Measurements from ENCODE around the gene PDIA4. TPM values are rescaled to one million over a fixed set of nuclear protein-coding genes. Genes with fewer than 3 reads are reported as not detected.
"Not testable (repeated sequence)": the region's sequence is repeated elsewhere in the genome, so short reads cannot be mapped to it uniquely, and the experiment has no call there.

PDIA4 gene
- total and polyA plus RNA-seq, 10 donors: 21.6 to 160 (median 84.6) TPM

GRCh38 chr7:149048805-149049204 is 20.5 kb upstream of the PDIA4 start:
- Histone ChIP-seq H3K4me3 (no peak overlapping the region), H3K4me1 (no peaks in the 10 kb centered on the region), H3K27me3 (replicated peaks in 1 of 7) (no peaks in the 10 kb centered on the region), H3K36me3 (no peaks in the 10 kb centered on the region), H3K9me3 (no peaks in the 10 kb centered on the region), H3K27ac (no peak overlapping the region)
- no peak for TF ChIP-seq CTCF (IDR thresholded peaks at IDR 0.05 in 8 of 11, conservative IDR thresholded peaks at IDR 0.05 in 3 of 11)
- no peak for TF ChIP-seq POLR2A (IDR thresholded peaks at IDR 0.05)
- TF ChIP-seq POLR2AphosphoS5 (IDR thresholded peaks at IDR 0.05): no peak
- intact Hi-C loops (cut with DNase I; ENCODE audit: low total_unique reads): no loop called here
- 63 to 86% (median 82%) methylated on average over 3 of the region's 3 CpGs for WGBS, 5 donors
- no peak for DNase-seq

GRCh38 chr7:149046416-149046815 is 18.1 kb upstream of the PDIA4 start:
- intact Hi-C loops (cut with DNase I; ENCODE audit: low total_unique reads): no loop called here
- no peak overlapping the region for H3K4me3 ChIP-seq
- H3K4me1 ChIP-seq: no peaks in the 10 kb centered on the region
- H3K27ac ChIP-seq: no peak overlapping the region
- no peak for DNase-seq
- TF ChIP-seq CTCF (IDR thresholded peaks at IDR 0.05 in 8 of 11, conservative IDR thresholded peaks at IDR 0.05 in 3 of 11): no peak
- TF ChIP-seq POLR2A (IDR thresholded peaks at IDR 0.05): no peak
- no peak for TF ChIP-seq POLR2AphosphoS5 (IDR thresholded peaks at IDR 0.05)
- H3K9me3 ChIP-seq: no peaks in the 10 kb centered on the region
- 86 to 98% (median 95%) methylated on average over 2 of the region's 2 CpGs for WGBS, 5 donors
- H3K36me3 ChIP-seq: no peaks in the 10 kb centered on the region
- H3K27me3 ChIP-seq (replicated peaks in 1 of 7): no peaks in the 10 kb centered on the region

GRCh38 chr7:149043936-149044335 is 15.6 kb upstream of the PDIA4 start:
- no peak for DNase-seq
- H3K4me3 ChIP-seq: no peak overlapping the region
- TF ChIP-seq POLR2A (IDR thresholded peaks at IDR 0.05) (no peak), POLR2AphosphoS5 (IDR thresholded peaks at IDR 0.05) (no peak), CTCF (IDR thresholded peaks at IDR 0.05 in 8 of 11, conservative IDR thresholded peaks at IDR 0.05 in 3 of 11) (no peak)
- H3K4me1 ChIP-seq: no peaks in the 10 kb centered on the region
- intact Hi-C loops (cut with DNase I; ENCODE audit: low total_unique reads): no loop called here
- H3K9me3 ChIP-seq: no peaks in the 10 kb centered on the region
- 85 to 97% (median 92%) methylated on average over 8 of the region's 8 CpGs for WGBS, 5 donors
- H3K27me3 ChIP-seq (replicated peaks in 1 of 7): no peaks in the 10 kb centered on the region
- no peaks in the 10 kb centered on the region for H3K36me3 ChIP-seq
- H3K27ac ChIP-seq: no peak overlapping the region

- intact Hi-C loops (cut with DNase I; ENCODE audit: low total_unique reads): no loop called here
- no peak overlapping the region for H3K27ac ChIP-seq
- H3K4me3 ChIP-seq: no peak overlapping the region
- H3K27me3 ChIP-seq (replicated peaks in 1 of 7): no peaks in the 10 kb centered on the region
- no peak for DNase-seq
- WGBS, 5 donors: 73 to 95% (median 82%) methylated on average over 5 of the region's 5 CpGs
- H3K9me3 ChIP-seq: peaks cover 0 to 12% (median 9%) of the 10 kb centered on the region in 8 donors
- no peaks in the 10 kb centered on the region for H3K36me3 ChIP-seq
- no peak for TF ChIP-seq CTCF (IDR thresholded peaks at IDR 0.05 in 8 of 11, conservative IDR thresholded peaks at IDR 0.05 in 3 of 11)
- TF ChIP-seq POLR2AphosphoS5 (IDR thresholded peaks at IDR 0.05): no peak
- no peak for TF ChIP-seq POLR2A (IDR thresholded peaks at IDR 0.05)
- H3K4me1 ChIP-seq: no peaks in the 10 kb centered on the region
These were observed 13.0 kb upstream of the PDIA4 start for GRCh38 chr7:149041350-149041749.

- DNase-seq; H3K27me3 ChIP-seq (replicated peaks in 1 of 7); H3K27ac ChIP-seq; H3K4me1 ChIP-seq; H3K36me3 ChIP-seq; H3K4me3 ChIP-seq; intact Hi-C loops (cut with DNase I; ENCODE audit: low total_unique reads): not testable (repeated sequence)
- WGBS, 5 donors: 87 to 97% (median 94%) methylated on average over 14 to 32 of the region's 32 CpGs
- peaks cover 0 to 17% (median 12%) of the 10 kb centered on the region in 8 donors for H3K9me3 ChIP-seq
These were observed 10.3 kb upstream of the PDIA4 start for GRCh38 chr7:149038641-149039040.
